Fibroblast of villous mesenchyme (primary cell): ENCODE results near the gene CANT1. TPM values are rescaled to one million over a fixed set of nuclear protein-coding genes. Genes with fewer than 3 reads are reported as not detected.

Experiments used
- DNase-seq: peaks from one replicate; pipeline ENCODE4 v3.0.0-alpha.2; 2010; ENCODE audit warnings: low read depth
- H3K4me3 ChIP-seq: 2 replicates; pipeline ENCODE4 v1.5.1; 2011; ENCODE audit warnings: low read depth, mild to moderate bottlenecking, low read length
- CTCF ChIP-seq: IDR thresholded peaks from 2 replicates; pipeline ENCODE4 v1.5.1; 2012; ENCODE audit warnings: low read depth, mild to moderate bottlenecking, low read length; ENCODE audit not compliant: insufficient read depth
- total RNA-seq: library from RNA; depleted of rRNA; stranded (reverse); fragments of >200 nt; gene quantifications from 2 replicates; pipeline ENCODE4 v1.2.3, GENCODE V29; 2012

CANT1 gene
- total RNA-seq, 1 donor: 63.9 TPM

- DNase-seq: peak; percentile 80
- peak overlapping the region; percentile 52 for H3K4me3 ChIP-seq
- no peak for TF ChIP-seq CTCF
Observed at GRCh38 chr17:78986649-78987328, 22.8 kb downstream of the CANT1 start.

- peak overlapping the region; percentile 52 for H3K4me3 ChIP-seq
- DNase-seq: peak; percentile 76
- TF ChIP-seq CTCF: peak; percentile 50
Observed at GRCh38 chr17:78986048-78986648, 23.4 kb downstream of the CANT1 start.

GRCh38 chr17:78985395-78985794 is 24.2 kb downstream of the CANT1 start:
- no peak overlapping the region for H3K4me3 ChIP-seq
- DNase-seq: no peak
- no peak for TF ChIP-seq CTCF

GRCh38 chr17:78981010-78981888 is 28.3 kb downstream of the CANT1 start:
- no peak for DNase-seq
- TF ChIP-seq CTCF: no peak
- no peak overlapping the region for H3K4me3 ChIP-seq

GRCh38 chr17:78980624-78980972 is 29.0 kb downstream of the CANT1 start:
- TF ChIP-seq CTCF: no peak
- H3K4me3 ChIP-seq: no peak overlapping the region
- DNase-seq: no peak

GRCh38 chr17:78979780-78980623 is 29.6 kb downstream of the CANT1 start, which contains the start of gene LGALS3BP:
LGALS3BP (minus strand) TSS chr17:78979923; CDS start chr17:78977191, 2,732 bp downstream.
- peak; percentile 94 for DNase-seq
- H3K4me3 ChIP-seq: peak within 1 kb of the TSS; percentile 65
- TF ChIP-seq CTCF: no peak
